Heart left ventricle (tissue), 13 donors: ENCODE results near the gene OPCML.

ENCODE experiments used
- POLR2A ChIP-seq, 2 donors: fragments of 450-650 bp; IDR thresholded peaks; one replicate each; pipeline ENCODE4 v1.6.1; 2017; ENCODE audit warnings: antibody characterized with exemption in 2 of 2, mild to moderate bottlenecking in 2 of 2, moderate library complexity in 2 of 2
- TF ChIP-seq, protein P1 (sequence below), 12 donors: fragments of 200-600 bp; sonication (generic) in 4 of 12; IDR thresholded peaks; one replicate each; pipeline versions ENCODE4 v1.5.0 to v1.8.0; 2018 to 2022; ENCODE audit warnings: antibody characterized with exemption in 12 of 12, mild to moderate bottlenecking in 5 of 12
- donor health status: ischemic (EF 13 %, LVEDD 7.1; RV severe dilation, severe dysfunction).
- donor health status: DM: no; HTN: yes; CAD: no.
- donor health status: DM: no; HTN: no; CAD: no.
- donor health status: ischemic (EF 25% LVEDD 6.9; RV normal size, moderate dysfunction).
- donor health status: ischemic (EF 25% LVEDD 5.7; RV mildly dilated, moderate dysfunction).
- donor health status: ischemic (EF 35%, LVEDD 5.7; RV mildly dilated, moderate dysfunction).
- donor health status: nonischemic (EF 11% LVEDD 7.7; RV severe dilation, severe dysfunction).
- donor health status: DM: yes; HTN: yes; CAD: no.
- donor health status: PGD.
- donor health status: ischemic (EF 29% LVEDD 5.4; RV normal size, mild dysfunction).
- donor health status: nonischemic (EF 23%, LVEDD 6.1; RV moderate dilation, normal function).

DNA sequence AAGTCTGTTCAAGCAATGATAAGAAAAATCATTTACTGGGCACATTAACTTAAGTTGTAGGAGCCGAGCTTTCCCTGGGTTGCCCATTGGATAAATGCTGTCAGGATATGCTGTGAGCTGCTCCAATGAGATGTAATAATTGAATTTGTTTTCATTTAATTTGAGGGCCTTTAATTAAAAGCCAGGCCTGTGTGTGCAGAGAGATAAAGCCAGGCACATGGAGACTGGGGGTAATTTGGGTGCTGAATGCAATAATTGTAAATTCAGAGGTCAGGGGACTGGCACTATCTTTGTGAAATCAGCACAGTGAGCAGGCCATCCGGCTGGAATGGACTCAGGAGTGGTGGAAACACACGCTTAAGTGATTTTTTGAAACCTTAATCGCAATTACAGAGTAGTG is 125.8 kb downstream of the OPCML start:
- TF ChIP-seq POLR2A (IDR thresholded peaks at IDR 0.05) = no peak
- TF ChIP-seq, protein P1, sequence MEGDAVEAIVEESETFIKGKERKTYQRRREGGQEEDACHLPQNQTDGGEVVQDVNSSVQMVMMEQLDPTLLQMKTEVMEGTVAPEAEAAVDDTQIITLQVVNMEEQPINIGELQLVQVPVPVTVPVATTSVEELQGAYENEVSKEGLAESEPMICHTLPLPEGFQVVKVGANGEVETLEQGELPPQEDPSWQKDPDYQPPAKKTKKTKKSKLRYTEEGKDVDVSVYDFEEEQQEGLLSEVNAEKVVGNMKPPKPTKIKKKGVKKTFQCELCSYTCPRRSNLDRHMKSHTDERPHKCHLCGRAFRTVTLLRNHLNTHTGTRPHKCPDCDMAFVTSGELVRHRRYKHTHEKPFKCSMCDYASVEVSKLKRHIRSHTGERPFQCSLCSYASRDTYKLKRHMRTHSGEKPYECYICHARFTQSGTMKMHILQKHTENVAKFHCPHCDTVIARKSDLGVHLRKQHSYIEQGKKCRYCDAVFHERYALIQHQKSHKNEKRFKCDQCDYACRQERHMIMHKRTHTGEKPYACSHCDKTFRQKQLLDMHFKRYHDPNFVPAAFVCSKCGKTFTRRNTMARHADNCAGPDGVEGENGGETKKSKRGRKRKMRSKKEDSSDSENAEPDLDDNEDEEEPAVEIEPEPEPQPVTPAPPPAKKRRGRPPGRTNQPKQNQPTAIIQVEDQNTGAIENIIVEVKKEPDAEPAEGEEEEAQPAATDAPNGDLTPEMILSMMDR (IDR thresholded peaks at IDR 0.05) = no peak
